ENCODE data around the gene GSE1.

Gene GSE1

DNA sequence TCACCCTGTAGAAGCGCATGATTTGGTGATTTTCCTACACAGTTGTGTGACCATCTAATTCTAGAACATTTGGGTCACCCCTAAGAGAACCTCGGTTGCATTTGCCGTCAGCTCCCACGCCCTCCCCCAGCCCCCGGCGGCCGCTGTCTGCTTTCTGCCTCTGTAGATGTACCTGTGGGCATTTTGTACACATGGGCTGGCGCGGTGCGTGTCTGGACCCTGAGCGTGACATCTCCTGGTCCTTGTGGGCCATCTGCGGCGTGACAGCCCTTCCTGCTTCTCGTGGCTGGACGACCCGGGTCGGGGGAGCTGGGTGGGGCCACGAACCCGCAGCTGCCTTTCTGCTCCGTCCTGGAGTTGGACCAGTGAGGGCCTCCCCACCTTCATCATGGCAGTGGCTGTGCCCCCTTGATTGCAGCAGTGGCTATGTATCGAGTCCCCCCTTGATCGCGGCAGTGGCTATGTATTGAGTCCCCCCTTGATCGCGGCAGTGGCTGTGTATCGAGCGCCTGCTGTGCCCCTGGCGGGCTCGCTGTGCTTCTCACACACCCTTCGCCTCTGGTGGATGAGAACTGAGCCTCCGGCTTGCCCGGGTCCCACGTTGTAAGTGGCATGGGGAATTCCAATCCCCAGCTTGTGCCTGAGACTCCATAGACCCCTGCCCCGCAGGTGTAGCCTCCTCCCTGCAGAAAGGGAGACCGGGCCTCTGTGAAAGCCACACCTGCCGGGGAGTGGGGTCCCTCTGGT is 24.1 kb downstream of the GSE1 start:
- no peak for DNase-seq

DNA sequence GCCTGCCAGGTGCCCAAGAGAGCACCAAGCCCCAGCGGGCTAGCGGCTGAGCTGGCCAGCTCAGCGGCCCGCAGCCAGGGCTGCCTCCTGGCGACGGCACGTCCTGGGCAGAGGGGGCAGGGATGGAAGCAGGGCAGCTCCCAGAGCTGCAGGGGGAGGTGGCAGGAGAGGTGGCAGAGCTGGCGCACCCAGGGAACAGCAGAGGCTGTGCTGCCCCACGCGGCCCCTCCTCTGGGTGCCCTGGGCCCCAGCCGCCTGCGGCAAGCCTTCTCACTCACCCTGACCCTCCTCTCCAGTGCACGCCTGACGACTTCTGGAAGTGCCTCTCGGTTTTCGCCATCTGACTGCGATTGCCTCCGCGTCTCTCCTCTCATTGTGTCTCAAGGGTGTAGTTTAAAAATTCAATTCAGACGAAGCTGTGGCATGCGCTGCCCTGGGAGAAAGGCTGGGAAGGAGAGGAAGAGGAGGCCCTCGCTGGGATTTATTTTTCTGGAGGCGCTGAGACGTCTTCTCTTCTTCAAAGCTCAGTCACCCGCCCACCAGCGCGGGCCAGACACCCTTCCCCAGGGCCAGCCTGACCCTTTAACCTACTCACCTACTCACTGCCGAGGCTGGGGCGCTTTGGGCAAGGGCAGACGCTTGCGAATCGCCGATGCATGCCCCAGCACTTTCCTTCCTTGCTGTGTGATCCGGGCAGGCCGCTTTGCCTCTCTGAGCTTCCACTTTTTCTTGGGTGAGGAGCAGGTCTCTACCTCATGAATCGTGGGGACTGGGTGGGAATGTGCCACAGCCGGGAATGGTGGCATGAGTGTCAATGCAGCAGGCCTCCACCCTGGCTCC is 24.9 kb downstream of the GSE1 start:
- DNase-seq: peak; percentile 27

DNA sequence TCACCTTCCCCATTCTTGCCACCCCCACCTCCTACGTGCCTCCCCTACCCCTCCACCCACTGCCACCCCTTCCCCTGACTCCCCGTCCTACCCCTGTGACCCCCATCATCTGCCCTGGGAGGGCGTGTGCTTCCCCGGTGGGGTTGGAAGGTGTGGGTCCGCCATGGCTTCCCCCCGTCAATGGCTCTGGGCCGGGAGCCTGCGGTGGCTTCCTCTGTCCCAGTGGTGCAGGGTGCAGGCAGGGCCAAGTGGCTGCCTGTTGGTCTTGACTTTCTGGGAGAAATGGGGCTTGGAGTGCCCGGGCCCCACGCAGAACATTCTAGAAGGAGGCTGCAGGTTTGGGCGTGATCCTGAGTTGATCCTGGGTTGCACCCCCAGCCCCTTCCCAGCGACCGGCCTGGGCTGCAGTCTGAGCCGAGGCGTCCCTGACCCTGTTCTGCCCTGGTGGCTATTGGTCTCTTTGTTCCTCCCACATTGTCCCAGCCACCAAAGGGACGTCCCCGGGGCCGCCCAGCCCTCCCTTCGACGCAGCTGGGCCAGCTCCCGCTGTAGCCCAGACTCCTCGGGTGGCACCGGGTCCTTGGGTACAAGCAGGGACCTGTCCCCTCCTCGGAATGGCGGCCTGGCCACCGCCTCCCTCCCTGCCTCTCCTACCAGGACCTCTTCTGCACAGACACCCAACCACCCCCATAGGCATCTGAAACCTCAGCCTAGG is 25.7 kb downstream of the GSE1 start:
- no peak for DNase-seq

DNA sequence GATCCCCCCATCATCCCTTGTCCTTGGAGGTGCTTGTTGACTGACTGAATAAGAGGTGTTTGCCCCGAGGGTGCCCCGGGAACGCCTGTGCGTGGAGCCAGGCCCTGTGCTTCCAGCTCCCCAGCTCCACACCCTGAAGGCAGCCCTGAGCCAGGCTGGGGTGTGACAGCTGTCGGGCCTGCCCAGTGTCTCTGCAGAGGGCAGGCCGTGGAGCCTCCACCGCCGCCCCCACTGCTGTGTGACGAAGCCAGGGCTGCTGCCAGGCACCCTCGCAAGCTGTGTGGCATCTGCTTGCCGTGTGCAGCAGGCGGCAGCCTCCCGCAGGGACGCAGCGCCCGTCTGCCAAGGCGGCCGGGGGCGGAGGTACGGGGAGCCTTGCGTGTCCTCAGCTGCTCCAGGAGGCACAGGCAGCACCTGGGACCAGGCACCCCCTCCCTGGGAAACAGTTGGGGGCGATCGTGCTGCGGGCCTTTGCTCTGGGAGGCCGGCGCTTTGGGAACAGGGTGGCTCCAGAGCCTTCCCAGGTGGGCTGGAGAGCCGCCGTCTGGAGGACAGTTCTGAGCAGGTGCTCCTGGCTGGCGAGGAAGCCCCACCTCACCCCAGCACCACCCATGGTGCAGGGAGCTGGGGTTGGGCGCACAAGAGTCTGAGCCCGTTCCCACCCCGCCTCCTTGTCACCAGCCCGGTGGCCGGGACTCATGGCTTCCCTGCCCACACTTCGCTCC is 26.6 kb downstream of the GSE1 start:
- DNase-seq: peak; percentile 44

DNA sequence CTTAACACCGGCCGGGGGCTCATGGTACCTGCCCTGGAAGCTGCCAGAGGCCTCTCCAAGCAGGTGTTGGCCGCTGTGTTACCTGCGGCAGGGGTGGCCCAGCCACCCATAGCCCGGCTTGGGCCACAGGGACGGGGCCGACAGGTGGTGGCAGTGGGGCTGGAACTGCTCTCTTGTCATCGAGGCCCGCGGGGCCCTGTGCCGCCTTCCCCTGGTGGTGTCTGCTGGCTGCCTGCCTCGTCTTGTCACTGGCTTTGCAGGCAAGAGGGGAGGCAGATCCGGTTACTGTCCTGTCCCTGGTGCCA is 27.1 kb downstream of the GSE1 start:
- no peak for DNase-seq

DNA sequence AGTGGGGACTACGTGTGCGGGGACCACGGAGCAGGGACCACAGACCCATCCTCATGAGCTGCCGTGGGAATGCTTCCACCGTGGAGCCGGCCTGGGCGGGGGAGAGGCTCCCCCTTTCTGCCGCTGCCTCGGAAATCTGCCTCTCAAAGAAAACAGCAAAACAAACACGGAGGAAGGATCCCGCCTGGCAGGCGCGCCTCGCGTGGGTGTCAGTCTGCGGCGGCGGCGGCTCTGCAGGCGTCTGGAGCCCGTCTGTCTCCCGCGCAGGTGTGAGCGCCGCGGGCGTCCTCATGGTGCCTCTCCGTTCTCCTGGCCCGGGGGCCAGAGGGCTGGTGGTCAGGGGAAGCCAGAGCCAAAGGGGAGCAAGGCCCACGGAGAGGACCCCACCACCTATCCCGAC is 27.5 kb downstream of the GSE1 start:
- no peak for DNase-seq

DNA sequence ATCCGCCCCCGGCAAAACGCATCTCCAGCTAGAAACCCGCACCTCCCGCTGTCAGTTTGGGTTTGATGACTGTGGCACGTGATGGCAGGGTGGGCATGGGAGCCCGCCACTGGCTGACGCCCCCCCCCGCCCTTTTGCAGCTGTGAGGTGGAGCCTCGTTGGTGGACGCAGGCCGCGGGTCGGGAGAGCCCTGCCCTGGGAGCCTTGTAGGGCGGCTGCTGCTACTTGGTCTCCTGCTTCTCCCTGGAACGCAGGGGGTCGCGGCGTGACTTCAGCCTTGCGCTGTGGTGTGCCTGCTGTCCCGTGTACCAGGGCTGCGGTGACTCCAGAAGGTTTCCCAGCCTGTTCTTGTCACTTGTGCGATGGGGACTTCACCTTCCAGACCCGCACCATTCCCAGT is 28.2 kb downstream of the GSE1 start:
- DNase-seq: no peak

DNA sequence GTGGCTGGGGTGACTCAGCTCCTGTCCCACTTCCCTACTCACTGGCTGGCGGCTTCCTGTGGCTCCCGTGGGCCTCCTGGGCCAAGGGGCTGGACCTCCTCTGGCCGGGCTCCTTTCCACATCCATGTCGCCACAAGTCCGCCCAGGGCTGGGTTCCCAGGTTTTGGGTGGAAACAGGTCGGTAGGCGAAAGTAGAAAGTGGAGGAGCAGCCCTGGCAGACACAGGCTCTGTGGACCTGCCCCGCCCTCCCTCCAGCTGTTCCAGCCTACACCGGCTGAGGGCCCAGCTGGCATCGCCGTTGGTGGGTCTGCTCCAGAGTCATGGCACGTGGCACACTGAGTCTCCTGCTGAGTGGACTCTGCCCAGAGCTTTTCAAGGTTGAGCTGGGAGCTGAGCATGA is 28.7 kb downstream of the GSE1 start:
- DNase-seq: no peak

DNA sequence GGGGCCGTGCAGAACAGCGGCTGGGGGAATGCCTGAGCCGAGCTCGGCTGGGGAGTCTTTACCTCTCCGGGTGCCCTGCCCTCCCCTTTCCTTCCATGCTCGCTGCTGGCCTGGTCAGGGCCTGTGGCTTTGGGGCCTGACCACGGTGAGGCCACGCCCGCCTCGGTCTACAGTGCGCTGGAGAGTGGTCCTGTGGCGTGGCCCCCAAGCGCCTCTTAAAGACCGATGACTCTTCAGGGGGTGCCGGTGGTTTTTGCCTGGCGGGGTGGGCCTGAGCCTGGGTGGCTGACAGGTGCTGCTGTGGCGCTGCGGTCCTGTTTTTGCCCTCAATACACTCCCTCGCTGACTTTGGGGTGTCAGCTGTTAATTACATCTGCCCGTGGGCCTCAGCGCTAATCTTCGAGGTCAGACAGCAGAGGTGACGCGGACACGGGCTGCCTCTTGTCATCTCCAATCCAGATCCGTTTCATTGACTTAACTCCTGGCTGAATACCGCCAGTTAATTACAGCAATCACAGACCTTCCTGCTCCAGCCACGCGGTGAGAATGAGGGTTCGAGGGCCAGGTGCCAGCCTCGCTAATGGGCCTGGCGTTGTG is 29.7 kb downstream of the GSE1 start:
- DNase-seq: no peak

DNA sequence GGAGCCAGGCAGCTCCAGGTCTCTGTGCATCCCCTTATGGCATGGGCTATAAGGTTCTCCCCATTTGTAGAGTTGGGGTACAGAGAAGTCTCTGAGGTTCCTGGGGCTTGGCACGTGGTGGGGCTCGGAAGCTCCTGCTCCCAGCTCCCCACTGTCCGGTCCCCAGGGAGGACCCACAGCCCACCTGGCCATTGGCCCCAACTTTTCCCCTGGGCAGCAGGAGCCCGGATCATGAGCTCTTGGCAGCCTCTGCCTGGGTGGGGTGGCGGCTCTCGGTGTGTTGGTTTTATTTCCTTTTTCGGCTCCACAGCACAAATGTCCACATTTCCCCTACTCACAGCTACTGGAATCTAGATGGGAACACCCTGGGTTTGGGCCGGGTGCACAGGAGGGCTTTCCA is 30.5 kb downstream of the GSE1 start:
- DNase-seq: no peak

DNA sequence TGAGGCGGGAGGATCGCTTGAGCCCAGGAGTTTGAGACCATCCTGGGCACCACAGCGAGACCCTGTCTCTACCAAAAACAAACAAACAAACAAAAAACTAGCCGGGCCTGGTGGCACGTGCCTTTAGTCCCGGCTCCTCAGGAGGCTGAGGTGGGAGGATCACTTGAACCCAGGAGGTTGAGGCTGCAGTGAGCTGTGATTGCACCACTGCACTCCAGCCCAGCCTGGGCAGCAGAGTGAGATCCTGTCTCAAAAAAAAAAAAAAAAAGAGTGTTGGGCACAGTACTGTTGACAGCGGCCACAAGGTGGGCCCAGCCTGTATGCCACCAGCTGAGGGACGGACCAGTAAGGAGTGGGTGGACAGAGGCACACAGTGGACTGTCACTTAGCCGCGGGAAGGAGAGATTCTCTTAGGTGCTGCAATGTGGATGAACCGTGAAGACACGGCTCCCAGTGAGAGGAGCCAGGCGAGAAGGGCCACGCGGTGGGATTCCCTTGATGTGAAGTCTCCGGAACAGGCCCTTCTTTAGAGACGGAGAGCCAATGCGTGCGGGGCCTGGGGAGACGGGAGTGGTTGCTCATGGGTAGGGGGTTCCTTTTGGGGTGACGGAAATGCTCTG is 31.1 kb downstream of the GSE1 start:
- no peak for DNase-seq

DNA sequence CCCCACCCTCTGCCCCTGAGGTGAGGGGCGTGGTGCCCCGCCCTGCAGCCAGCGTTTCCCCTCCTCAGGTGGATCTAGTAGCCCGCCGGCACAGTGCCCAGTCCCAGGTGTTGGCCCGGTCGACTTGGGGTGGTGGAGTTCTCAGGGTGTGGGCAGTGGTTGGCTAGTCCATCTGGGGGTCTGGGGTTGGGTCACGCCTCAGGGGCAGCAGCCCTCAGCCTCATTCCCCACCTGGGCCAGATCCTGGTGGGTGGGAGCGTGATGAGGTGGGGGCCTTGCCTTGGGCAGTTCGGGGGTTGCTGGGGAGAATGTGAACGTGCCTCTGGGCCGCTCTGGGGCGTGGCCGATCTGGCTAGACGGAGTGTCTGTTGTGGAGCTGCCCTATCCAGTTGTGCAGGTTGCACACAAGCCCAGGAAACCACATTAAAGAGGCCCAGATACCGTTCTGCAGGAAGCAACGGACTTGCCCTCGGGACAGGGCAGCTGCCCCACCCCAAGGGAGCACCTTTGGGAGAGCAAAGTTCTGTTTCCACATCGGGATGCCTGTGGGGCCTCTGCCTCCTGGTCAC is 32.0 kb downstream of the GSE1 start:
- DNase-seq: no peak

DNA sequence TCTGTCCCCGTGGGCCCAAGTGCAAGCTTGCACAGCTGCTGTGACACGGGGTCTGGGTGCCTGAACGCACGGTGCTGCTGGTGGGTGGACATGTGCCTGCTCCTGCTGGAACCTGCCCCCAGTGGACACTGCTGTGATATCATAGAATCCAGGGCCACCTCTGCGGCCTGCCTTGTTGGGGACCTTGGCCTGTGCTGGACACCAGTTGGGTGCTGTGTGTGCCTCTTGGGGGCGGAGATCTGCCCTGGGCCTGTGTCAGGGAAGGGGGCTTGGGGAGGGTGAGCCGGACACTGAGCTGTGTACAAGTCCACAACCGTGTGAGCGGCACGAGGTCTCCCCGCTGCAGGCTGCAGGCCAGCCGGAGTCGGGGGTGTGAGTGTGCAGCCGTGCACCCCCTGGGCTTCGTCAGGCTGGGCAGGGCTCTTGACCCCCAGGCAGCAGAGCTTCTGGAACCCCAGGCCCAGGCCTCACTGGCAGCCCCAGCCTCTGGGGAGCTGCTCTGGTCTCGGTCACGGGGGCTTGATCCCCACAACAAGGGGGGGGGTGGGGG is 33.3 kb downstream of the GSE1 start:
- DNase-seq: no peak

DNA sequence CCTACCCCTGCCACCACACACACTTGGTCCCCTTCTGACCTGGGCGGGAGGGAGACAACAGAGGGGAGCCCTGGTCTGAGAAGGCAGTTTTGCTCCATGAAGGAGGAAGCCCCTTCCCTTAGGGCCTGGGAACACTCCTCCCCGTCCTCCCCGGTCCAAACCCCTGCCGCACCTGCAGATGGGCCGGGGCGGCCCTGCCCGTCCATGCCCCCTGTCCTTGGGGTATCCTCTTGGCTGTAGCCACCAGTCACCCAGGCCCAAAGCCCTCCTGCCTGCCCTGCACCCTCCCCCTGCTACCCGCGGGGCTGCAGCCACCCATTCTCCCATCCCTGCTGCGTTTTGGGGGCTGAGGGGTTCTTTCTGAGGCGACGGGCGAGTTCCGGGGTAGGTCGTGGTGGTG is 33.9 kb downstream of the GSE1 start:
- DNase-seq: no peak

DNA sequence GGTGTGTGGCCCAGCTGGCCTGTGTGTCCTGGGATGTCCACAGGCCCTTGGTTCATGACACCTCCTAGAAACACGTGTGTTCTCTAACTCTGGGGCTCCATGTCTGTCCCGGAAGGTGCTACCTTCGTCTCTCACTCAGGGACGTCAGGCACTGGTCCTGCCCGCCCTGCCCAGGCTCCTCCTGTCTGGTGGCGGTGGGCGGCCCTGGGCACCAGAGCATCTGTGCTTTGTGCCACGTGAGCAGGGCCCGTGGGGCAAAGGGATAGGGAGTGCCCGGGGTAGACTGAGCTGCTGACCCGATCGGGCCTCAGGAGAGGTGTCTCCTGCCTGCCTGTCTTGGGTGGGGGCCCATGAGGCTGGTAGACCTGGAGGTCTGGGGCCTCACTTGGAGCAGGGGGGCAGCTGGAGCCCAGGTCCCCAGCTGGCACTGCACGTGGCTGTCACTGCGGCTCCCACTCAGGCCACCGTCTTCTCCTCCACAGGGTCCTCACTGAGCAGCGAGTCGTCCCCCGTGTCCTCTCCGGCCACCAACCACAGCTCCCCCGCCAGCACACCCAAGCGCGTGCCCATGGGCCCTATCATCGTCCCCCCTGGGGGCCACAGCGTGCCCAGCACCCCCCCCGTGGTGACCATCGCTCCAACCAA is 35.1 kb downstream of the GSE1 start:
- DNase-seq: no peak

DNA sequence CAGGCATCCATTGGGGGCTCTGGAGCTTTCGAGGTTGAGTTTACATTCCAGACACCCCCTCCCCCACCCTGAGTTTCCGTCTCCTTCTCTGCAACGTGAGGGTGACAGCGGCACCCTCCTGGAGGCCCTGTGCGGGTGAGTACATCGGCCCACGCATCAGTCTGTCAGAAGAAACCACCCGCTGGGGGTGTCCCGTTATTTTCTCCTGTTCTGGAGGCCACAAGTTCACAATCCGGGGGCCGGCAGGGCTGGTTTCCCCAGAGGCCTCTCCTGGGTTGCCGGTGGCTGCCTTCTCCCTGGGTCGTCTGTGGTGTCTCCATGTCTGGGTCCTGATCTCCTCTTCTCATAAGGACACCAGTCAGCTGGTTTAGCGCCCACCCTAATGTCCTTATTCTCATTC is 35.7 kb downstream of the GSE1 start:
- no peak for DNase-seq

DNA sequence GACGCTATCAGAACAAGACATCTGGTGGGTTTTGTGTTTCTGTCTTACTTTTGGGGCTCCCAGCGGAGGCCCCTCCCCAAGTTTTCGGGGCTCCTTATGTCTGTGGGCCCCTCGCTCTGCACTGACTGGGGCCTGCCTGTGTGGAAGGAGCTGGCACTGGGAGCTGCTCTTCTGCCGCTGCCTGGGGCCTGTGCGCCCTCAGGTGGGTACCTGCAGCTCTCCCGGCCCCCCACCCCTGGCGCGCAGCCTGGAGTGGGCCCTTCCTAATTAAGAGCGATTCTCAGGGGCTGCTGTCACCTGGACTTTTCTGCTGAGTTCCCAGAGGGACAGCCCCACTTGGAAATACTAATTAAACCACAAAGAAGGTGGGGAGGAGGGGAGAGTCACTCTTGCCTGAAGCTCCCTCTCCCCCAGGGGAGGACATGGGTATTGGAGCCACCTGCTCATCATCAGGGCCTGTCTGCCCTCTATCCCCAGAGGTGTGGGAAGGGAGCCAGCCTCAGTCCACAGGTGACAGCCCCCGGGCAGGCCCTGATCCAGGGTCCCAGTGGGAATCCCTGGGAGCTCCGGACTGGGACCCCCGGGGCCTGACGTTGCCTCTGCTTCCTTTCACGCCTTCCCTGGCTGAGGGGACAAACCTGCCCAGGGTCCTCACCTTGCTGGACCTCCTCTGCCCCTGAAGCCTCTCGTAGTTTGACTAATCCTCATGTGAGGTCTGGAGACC is 36.5 kb downstream of the GSE1 start:
- DNase-seq: no peak

DNA sequence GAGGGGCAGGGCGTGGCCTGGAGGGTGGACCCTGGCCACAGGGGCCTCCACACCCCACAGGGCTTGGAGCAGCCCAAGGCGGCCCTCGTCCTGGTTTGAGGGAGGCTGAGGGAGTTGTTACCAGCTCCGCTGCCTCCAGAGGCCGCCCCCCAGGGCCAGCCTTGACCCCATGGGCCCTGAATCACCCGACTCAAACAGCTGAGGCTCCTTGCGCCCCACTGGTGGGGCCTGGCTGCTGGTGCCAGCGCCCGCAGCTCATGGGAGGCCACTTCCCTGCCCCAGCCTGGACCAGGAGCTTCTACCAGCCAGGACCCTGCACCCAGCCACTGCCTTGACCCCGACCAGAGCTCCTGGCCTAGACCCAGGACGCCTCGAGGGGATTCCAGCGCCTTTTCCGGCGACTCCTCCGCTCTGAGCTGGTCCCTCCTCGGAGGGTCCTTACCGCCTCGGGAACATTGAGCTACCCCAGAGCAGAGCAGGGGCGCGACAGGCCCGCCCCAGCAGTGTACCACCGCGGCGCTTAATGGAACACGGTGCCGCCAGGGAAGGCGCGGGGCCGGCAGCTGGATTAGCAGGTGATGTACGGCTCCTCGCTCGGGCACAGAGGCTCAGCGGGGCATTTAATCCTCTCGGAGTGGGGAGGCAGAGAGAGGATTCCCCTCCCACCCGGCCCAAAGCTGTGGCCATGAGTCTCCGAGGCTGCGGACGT is 37.2 kb downstream of the GSE1 start:
- DNase-seq: no peak

DNA sequence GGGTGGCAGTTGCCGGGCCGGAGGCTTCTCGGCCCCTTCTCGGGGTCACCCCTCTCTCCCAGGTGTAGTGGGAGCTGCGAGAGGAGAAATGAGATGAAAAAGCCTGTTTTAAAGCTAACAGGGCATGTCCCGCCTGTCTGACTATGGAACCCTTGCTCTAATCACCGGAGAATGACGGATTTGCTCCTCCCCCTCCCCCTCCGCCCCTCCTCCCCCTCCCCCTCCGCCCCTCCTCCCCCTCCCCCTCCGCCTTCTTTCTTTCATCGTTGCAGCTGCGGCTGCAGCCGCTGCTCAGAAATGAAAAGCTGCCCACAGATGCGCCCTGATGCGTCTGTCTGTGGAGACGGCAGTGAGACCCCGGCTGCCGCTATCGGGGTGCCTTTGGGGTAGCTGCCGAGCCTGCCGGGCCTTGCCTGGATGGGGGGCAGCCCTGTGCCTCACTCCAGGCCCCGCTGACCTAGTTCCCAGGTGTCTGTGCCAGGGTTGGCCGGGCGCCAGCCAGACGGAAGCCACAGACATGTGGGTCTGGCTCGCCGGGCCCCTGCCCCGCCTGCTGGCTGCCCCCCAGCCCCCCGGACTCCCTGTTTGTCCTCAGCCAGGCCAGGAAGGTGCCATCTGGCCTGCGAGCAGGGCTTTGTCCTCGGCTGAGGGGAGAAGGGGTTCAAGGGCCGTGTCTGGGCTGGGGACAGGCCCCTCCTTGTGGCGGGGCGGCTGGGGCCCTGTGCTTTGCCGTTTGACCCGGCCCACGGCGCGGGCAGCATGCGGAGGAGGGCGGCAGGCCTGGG is 37.9 kb downstream of the GSE1 start:
- DNase-seq: peak; percentile 20
